ENCODE measurements around the gene PURA. TPM values are rescaled to one million over a fixed set of nuclear protein-coding genes. Genes with fewer than 3 reads are reported as not detected.
A peak's percentile ranks its signal among the peaks of the same experiment; 100 is the strongest.

The PURA gene
- total and polyA plus RNA-seq, 4 donors: 3.5 to 22.1 (median 11.6) TPM

DNA sequence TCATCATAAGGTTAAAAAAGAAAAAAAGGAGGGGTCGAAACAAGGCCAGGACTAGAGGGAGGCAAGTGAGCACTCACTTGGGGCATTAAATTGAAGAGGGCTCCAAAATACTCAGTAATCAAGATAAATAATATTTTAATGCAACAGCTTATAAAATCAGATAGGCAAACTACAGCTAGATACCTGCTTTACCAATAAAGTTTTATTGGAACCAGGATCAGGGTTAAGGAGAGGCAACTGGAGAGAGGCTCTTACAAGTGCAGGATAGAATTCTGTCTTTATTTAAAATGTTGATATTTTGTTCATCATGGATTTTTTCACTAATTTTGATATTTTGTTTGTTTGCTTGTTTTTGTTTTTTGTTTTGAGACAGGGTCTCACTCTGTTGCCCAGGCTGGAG lies 30.3 kb upstream of the PURA start:
- DNase-seq: no peak
- peaks cover 0 to 14% (median 4%) of the 10 kb centered on the region in 3 donors for H3K27me3 ChIP-seq (ENCODE audit: control insufficient read depth in 3 of 3, insufficient read depth in 3 of 3, low read length in 2 of 3)
- ATAC-seq (ENCODE audit: insufficient read depth, low FRiP score): no peak
- WGBS, 2 donors: 90 to 92% methylated on average over 1 of the region's 1 CpG
- H3K9ac ChIP-seq (ENCODE audit: insufficient read depth in 1 of 2, low read length in 2 of 2): no peak overlapping the region
- H3K27ac ChIP-seq (ENCODE audit: low read depth in 1 of 2, low read length in 1 of 2): no peak overlapping the region
- peaks cover 0 to 4% (median 0%) of the 10 kb centered on the region in 5 donors for H3K4me1 ChIP-seq (ENCODE audit: control insufficient read depth in 5 of 5, insufficient read depth in 5 of 5, low read length in 5 of 5)
- H3K4me3 ChIP-seq: no peak overlapping the region
- TF ChIP-seq, protein P1, sequence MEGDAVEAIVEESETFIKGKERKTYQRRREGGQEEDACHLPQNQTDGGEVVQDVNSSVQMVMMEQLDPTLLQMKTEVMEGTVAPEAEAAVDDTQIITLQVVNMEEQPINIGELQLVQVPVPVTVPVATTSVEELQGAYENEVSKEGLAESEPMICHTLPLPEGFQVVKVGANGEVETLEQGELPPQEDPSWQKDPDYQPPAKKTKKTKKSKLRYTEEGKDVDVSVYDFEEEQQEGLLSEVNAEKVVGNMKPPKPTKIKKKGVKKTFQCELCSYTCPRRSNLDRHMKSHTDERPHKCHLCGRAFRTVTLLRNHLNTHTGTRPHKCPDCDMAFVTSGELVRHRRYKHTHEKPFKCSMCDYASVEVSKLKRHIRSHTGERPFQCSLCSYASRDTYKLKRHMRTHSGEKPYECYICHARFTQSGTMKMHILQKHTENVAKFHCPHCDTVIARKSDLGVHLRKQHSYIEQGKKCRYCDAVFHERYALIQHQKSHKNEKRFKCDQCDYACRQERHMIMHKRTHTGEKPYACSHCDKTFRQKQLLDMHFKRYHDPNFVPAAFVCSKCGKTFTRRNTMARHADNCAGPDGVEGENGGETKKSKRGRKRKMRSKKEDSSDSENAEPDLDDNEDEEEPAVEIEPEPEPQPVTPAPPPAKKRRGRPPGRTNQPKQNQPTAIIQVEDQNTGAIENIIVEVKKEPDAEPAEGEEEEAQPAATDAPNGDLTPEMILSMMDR (IDR thresholded peaks at IDR 0.05; ENCODE audit: control extremely low read depth, extremely low read depth): no peak
- no peaks in the 10 kb centered on the region for H3K36me3 ChIP-seq (ENCODE audit: control insufficient read depth in 4 of 4, insufficient read depth in 4 of 4, low read length in 4 of 4)
- H3K9me3 ChIP-seq (ENCODE audit: control insufficient read depth in 4 of 4, insufficient read depth in 3 of 4, low read length in 3 of 4): no peaks in the 10 kb centered on the region

DNA sequence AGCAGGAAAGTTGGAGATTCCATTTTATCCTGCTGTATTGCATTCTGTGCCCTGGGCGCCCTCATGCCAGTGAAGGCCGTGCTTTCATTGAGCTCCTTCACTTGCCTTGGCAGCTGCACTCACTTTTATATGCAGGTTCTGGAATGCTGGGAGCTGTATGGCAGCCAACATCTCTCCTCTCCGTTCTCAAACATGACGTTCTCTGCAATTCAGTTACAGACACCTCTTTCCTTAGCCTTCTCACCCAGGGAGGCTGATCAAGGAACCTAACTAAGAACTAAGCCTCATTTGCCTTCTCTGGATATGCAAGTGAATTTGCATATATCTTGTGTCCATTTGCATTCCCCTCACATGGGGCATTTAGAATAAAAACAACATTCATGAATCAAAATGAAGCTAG lies 29.4 kb upstream of the PURA start:
- Histone ChIP-seq H3K4me1 (ENCODE audit: control insufficient read depth in 5 of 5, insufficient read depth in 5 of 5, low read length in 5 of 5) (peaks cover 0 to 4% (median 0%) of the 10 kb centered on the region in 5 donors), H3K9me3 (ENCODE audit: control insufficient read depth in 4 of 4, insufficient read depth in 3 of 4, low read length in 3 of 4) (no peaks in the 10 kb centered on the region), H3K27ac (ENCODE audit: low read depth in 1 of 2, low read length in 1 of 2) (peak overlapping the region in 1 of 2 donors; percentile 12), H3K4me3 (no peak overlapping the region), H3K27me3 (ENCODE audit: control insufficient read depth in 3 of 3, insufficient read depth in 3 of 3, low read length in 2 of 3) (peaks cover 0 to 14% (median 4%) of the 10 kb centered on the region in 3 donors), H3K36me3 (ENCODE audit: control insufficient read depth in 4 of 4, insufficient read depth in 4 of 4, low read length in 4 of 4) (no peaks in the 10 kb centered on the region), H3K9ac (ENCODE audit: insufficient read depth in 1 of 2, low read length in 2 of 2) (no peak overlapping the region)
- WGBS, 2 donors: 43 to 54% methylated on average over 4 of the region's 4 CpGs
- DNase-seq (peak in 1 of 3 donors; percentile 23), ATAC-seq (ENCODE audit: insufficient read depth, low FRiP score) (no peak)
- TF ChIP-seq, protein P1 (IDR thresholded peaks at IDR 0.05; ENCODE audit: control extremely low read depth, extremely low read depth): no peak

DNA sequence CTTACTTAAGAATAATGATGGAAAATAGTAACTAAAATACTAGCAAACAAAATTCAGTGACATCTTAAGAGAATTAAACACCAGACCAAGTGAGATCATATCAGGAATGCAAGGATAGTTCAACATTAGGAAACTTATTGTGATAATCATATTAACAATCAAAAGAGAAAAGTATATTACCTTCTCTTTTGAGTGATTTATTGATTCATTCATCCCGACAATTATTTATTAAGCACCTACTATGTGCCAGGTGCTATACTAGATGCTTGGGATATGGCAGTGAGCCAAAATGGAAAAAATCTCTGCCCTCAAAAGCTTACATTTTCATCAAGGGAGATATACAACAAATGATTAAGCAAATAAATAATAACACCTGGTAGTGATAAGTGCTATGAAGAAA lies 23.7 kb upstream of the PURA start:
- Histone ChIP-seq H3K27ac (ENCODE audit: low read depth in 1 of 2, low read length in 1 of 2) (no peak overlapping the region), H3K9me3 (ENCODE audit: control insufficient read depth in 4 of 4, insufficient read depth in 3 of 4, low read length in 3 of 4) (peaks cover 0 to 6% (median 3%) of the 10 kb centered on the region in 4 donors), H3K9ac (ENCODE audit: insufficient read depth in 1 of 2, low read length in 2 of 2) (no peak overlapping the region), H3K36me3 (ENCODE audit: control insufficient read depth in 4 of 4, insufficient read depth in 4 of 4, low read length in 4 of 4) (no peaks in the 10 kb centered on the region), H3K27me3 (ENCODE audit: control insufficient read depth in 3 of 3, insufficient read depth in 3 of 3, low read length in 2 of 3) (peaks cover 0 to 2% (median 0%) of the 10 kb centered on the region in 3 donors), H3K4me3 (no peak overlapping the region), H3K4me1 (ENCODE audit: control insufficient read depth in 5 of 5, insufficient read depth in 5 of 5, low read length in 5 of 5) (no peaks in the 10 kb centered on the region)
- no peak for DNase-seq
- TF ChIP-seq, protein P1 (IDR thresholded peaks at IDR 0.05; ENCODE audit: control extremely low read depth, extremely low read depth): no peak
- no peak for ATAC-seq (ENCODE audit: insufficient read depth, low FRiP score)
- WGBS, 2 donors: 85 to 92% methylated on average over 1 of the region's 1 CpG

DNA sequence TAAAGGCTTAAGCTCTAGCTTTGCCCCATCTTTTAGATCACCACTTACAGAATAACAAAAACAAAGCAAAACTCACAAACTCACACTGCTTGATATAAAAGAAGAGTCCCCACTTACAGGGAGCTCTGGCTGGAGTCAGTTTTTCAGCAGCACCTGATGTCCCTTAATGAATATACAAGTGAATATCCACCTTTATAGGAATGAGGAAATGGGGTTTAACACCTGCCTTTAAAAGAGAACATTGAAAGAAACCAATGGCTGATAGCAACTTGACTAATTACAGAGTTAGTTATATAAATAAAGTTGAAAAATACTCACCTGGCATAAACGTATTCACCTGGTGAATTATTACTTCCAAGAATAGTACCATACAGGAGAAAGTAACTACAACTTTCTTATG lies 20.7 kb upstream of the PURA start:
- TF ChIP-seq, protein P1 (IDR thresholded peaks at IDR 0.05; ENCODE audit: control extremely low read depth, extremely low read depth): no peak
- DNase-seq (no peak), ATAC-seq (ENCODE audit: insufficient read depth, low FRiP score) (no peak)
- H3K36me3 ChIP-seq (ENCODE audit: control insufficient read depth in 4 of 4, insufficient read depth in 4 of 4, low read length in 4 of 4): no peaks in the 10 kb centered on the region
- H3K27ac ChIP-seq (ENCODE audit: low read depth in 1 of 2, low read length in 1 of 2): no peak overlapping the region
- no peak overlapping the region for H3K9ac ChIP-seq (ENCODE audit: insufficient read depth in 1 of 2, low read length in 2 of 2)
- 62 to 73% methylated on average over 1 of the region's 1 CpG for WGBS, 2 donors
- H3K4me3 ChIP-seq: no peak overlapping the region
- H3K9me3 ChIP-seq (ENCODE audit: control insufficient read depth in 4 of 4, insufficient read depth in 3 of 4, low read length in 3 of 4): peaks cover 0 to 6% (median 3%) of the 10 kb centered on the region in 4 donors
- H3K4me1 ChIP-seq (ENCODE audit: control insufficient read depth in 5 of 5, insufficient read depth in 5 of 5, low read length in 5 of 5): no peaks in the 10 kb centered on the region
- no peaks in the 10 kb centered on the region for H3K27me3 ChIP-seq (ENCODE audit: control insufficient read depth in 3 of 3, insufficient read depth in 3 of 3, low read length in 2 of 3)
